Stimulated activated naive CD8-positive, alpha-beta T cell treated with anti-CD3 and anti-CD28 coated beads, Interleukin-15, Interleukin-2, amounts not matched to agents 100 U/mL and 50 U/mL, for 24 hours (primary cell): ENCODE data around the gene IRF2BP2.

Experiments
- ATAC-seq: fragments of 150-1000 bp; cut with Tn5 transposase; one replicate; pipeline ENCODE4 v1.10.0; 2021
- DNase-seq: peaks from one replicate; pipeline ENCODE4 v3.0.0; 2021

IRF2BP2 gene

DNA sequence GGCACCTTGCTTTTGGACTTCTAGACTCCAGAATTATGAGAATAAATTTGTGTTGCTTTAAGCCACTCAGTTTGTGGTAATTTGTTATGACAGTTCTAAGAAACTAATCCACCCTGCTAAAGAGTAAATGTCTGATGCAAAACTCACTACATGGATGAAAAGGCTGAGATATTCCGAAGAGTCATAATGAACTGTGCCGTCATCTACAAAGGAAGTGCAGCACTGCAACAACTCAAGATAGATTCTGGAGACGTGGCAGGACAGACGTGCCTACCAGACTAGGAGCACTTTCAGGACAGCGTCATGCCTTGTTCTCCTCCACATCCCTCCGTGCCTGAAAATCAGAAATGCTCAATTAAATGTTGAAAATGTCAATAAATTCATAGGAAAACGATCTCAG is 24.4 kb upstream of the IRF2BP2 start:
- no peak for DNase-seq
- no peak for ATAC-seq

DNA sequence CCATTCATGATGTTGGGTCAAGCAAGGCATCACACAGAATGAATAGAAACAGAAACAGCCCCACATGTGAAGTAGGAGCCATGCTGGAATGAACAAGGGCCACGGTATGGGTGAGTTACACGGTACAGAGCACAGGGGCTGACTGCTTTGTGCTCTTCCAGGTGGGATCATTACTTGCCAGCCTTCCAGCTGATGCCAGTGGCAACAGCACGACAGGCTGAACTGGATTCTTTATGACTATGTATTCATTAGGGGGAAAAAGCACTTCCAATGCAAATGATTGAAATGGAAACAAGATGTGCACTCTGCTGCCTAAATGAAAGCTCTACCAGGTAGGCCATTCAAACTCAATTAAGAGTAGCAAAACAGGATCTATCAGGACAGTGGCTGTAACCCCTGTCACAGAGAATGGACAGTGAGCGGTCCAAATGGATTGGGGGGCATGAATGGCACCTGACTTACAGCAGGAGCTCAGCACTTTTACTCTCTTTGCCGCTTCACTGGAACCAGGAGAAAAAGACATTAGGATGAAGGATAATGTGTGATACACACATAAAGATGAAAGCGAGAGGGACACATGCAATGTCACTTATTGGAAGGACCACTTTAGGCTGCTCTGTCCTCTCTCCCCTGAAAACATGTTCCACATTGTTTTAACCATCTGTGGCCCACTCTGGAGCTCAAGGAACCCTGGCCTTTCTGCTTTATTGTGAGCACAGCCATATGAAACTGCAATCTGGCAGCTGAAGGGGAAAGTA is 23.4 kb upstream of the IRF2BP2 start:
- no peak for ATAC-seq

DNA sequence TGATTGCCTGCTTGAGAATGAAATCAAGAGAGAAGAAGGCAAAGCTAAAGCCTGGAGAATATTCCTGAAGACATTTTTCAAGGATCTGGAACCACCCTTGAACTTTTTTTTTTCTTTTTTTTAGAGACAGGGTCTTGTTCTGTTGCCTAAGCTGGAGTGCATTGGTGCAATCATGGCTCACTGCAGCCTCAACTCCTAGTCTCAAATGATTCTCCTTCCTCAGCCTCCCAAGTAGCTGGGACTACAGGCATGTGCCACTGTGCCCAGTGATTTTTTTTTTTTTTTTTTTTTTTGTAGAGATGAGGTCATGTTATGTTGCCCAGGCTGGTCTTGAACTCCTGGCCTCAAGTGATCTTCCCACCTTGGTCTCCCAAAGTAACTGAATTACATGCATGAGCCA is 22.2 kb upstream of the IRF2BP2 start:
- DNase-seq (no peak), ATAC-seq (no peak)

More for the DNA sequence above, 23.4 kb upstream of the IRF2BP2 start:
- DNase-seq = no peak

DNA sequence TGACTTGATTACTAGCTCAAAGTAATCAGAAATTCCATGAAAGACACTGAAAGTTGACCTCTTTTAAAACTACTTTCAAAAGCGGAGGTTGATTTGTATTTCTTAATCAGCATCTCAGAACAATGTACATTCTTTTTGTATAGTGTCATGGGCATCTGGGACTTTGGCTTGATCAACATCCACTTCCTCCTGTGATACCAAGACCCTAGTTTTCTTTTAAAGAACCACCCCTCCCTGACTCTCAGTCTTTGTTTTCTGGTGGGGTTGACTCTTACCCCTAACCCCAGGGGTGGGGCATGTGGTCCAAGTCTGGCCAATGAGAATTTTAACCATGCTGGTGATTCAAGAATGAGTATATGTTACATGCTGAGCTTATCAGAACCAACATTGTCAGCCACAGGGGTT is 21.7 kb upstream of the IRF2BP2 start:
- DNase-seq (no peak), ATAC-seq (no peak)

DNA sequence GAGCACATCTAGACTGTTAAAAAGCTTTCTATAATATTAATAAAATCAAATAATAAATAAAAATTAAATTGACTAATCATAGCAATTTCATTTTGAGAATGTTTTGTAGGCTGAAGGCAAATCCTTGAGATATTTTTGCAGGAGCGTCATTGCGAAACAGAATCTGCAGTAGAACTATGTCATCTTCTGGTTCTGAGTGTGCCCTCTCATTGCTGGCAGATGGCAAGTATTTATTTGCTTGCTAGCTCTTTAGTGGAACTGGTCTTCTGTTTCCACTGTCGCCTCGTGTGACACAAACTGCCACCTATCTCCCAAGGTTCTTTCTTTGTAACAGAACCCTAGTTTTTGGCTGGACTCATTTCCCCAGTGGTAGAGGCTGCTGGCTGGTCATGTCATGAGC is 19.0 kb upstream of the IRF2BP2 start:
- DNase-seq = no peak
- ATAC-seq = no peak

GRCh38 chr1:234628089-234628488 is 18.1 kb upstream of the IRF2BP2 start:
- DNase-seq = no peak
- no peak for ATAC-seq

DNA sequence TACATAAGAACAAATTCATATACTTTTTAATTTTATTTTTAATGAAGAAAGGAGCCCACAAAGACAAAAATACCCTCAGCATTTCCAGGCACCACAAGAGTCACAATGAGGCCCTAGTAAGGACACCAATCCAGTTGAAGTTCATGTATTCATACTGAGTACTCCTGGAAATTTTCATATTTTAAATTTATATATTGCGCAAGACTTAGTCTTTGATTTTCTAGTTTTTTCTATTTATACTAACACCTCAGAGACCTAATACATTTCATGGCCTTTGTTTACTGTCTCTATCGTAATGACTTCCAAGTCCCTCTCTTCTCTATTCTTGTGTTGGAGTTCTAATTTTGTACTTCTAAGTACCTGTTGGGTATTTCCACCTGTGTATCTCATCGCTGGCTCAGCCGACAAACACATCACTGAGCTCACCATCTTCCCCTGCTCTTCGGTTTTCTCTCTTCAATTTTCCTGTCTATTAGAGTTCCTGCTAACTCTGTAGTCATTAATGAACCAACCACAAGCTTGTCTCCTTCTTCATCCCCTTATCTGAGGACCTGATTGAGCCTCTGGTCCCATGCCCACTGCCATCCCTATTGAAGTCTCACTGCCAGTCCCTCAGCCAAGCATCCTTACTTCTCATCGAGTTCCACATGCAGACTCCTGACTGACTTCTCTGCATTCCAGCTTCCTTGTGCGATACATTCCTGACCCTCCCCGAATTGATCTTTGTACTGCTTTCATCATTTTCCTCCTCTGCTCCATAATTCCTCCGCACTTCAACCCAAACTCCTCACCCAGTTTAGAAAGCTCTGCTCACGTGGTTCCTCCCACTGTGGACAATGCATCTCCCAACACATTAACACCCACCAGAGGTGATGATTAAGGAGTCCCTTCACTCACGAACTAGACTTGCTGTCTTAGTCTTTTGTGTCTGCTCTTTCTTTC is 17.3 kb upstream of the IRF2BP2 start:
- DNase-seq = no peak
- ATAC-seq = no peak

DNA sequence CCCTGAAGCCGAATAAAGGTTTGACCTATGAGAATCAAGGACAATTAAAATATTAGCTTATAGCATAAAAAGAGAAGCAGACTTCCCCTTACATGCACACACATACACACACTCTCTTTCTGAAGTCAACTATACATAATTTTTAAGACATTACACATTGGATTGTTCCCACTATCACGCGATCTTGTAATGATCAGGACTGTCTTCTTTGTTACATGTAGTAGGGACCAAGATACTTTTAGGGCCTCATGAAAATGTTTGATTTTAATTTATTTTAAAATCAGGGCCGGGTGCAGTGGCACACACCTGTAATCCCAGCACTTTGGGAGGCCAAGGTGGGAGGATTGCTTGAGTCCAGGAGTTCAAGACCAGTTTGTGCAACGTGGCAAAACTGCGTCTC is 16.4 kb upstream of the IRF2BP2 start:
- ATAC-seq = no peak
- no peak for DNase-seq

DNA sequence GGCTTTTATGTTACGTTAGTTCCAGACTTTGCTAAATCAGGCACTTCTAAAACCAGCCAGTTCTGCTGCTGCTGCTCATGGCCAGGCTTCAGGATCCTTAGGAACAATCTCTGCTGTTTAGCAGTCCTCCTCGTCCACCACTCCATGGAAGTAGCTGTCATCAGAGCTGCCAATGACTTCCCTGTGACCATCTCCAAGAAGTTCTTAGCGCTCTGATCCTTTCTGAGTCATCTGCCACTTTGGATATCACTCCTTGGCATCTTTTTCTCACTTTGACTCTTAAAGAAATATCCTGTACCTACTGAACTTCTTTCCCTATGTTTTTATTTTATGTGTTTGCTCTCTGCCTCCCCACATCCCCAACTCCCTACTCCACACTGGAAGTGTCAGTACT is 14.7 kb upstream of the IRF2BP2 start:
- DNase-seq (no peak), ATAC-seq (no peak)

- ATAC-seq (no peak), DNase-seq (no peak)
Measured at GRCh38 chr1:234621657-234622335, 11.8 kb upstream of the IRF2BP2 start.

- DNase-seq (no peak), ATAC-seq (no peak)
Measured at GRCh38 chr1:234621127-234621468, 11.1 kb upstream of the IRF2BP2 start.

- no peak for ATAC-seq
- no peak for DNase-seq
Measured at GRCh38 chr1:234620272-234621126, 10.5 kb upstream of the IRF2BP2 start.

- DNase-seq (no peak), ATAC-seq (no peak)
Measured at GRCh38 chr1:234619794-234620247, 9.8 kb upstream of the IRF2BP2 start.

DNA sequence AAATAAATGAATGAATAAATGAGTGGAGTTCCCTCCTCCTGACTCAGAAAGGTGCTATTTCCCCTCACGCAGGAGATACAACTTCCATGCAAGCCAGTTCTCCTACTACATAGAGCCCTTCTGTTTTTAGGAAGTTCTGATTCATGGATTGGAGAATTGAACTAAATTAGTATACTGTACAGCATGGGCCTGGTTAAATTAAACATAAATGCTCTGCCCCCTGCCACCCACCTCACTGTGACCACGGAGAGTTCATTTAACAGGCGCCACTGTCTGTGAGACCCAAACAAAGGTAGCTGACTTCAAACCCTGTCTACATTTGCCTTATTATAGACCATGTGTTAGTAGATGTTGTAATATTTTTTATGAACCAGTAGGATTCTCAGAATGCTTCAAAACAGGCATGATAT is 9.1 kb upstream of the IRF2BP2 start:
- ATAC-seq = no peak
- no peak for DNase-seq

GRCh38 chr1:234618737-234619049 is 8.7 kb upstream of the IRF2BP2 start:
- ATAC-seq (no peak), DNase-seq (no peak)

- no peak for ATAC-seq
- no peak for DNase-seq
Measured at GRCh38 chr1:234617986-234618736, 8.2 kb upstream of the IRF2BP2 start.

DNA sequence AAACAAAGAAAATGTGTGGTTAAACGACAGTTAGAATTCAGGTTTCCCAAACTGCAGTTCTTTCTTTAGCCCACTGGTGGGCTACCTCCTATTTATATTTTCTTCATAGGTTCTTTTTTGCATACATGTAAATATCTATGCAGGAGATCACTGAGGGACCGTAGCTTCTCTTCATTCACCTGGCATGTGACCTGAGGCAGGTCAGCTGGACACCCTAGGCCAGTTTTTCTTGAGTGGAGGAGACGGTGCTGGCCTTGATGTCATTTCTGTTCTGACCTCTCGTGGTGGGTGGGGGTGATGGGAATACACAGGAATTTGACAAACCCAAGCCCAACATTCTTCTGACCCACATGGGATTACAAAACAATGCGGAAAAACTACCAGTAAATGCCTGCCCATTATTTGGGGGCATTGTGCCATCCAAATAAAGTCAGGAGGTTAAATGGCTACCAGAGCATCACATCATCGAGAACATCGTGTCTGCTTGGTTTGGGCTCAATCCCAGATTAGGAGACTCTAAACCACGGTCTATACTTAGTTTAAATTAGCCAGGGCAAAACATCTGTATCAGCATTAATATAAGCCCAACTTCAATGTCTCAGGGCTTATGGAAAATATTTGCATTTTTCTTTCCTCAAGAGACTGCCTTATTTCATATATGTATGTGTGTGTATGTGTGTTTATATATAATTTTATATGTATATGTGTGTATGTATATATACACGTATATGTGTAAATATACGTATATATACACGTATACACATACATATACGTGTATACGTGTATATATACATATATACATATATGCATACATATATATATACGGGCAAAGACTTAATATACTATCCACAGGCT is 7.4 kb upstream of the IRF2BP2 start:
- no peak for ATAC-seq

DNA sequence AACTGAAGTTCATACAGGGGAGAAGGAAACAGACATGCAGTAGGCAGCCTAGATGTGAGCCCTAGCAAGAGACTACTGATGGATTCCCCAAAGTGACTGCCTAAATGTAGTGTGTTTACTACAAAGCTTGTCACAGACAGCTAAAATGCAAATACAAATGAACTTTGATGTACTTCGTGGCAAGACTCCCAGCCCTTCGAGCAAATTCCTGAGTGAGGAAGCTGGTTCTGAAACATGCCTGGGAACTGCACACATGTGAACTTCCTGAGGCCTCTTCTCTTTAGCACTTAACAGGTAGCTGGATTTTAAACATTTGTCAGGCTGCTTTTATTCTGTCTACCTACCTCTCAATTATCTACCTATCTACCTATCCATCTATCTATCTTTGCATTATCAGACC is 6.7 kb upstream of the IRF2BP2 start:
- no peak for ATAC-seq
- DNase-seq = no peak

More for the DNA sequence above, 7.4 kb upstream of the IRF2BP2 start:
- no peak for DNase-seq

GRCh38 chr1:234614081-234614489 is 4.1 kb upstream of the IRF2BP2 start:
- no peak for ATAC-seq
- no peak for DNase-seq

GRCh38 chr1:234613128-234613875 is 3.3 kb upstream of the IRF2BP2 start:
- DNase-seq = no peak
- ATAC-seq = no peak
